Measurements from ENCODE around the gene KCNC4.

GRCh38 chr1:110186558-110186957 lies 23.6 kb upstream of the KCNC4 start:
- TF ChIP-seq POLR2A (IDR thresholded peaks at IDR 0.05) (no peak), CTCF (IDR thresholded peaks at IDR 0.05) (no peak)

Data from right lobe of liver (tissue), 4 donors.